H1 (cell line): ENCODE results near the gene CSNK1A1. TPM values are rescaled to one million over a fixed set of nuclear protein-coding genes. Genes with fewer than 3 reads are reported as not detected.

ENCODE experiments used
- ATF2 ChIP-seq: IDR thresholded peaks from 2 replicates; pipeline ENCODE4 v1.6.1; 2012; ENCODE audit warnings: low read length, inconsistent platforms
- JUND ChIP-seq: IDR thresholded peaks from 2 replicates; pipeline ENCODE4 v1.6.1; 2011; ENCODE audit warnings: mild to moderate bottlenecking, improper control_type of control experiment, low read length
- MAFK ChIP-seq: IDR thresholded peaks from 2 replicates; pipeline ENCODE4 v1.6.1; 2012; ENCODE audit warnings: low read depth, mild to moderate bottlenecking, improper control_type of control experiment, low read length
- NRF1 ChIP-seq: IDR thresholded peaks from 2 replicates; pipeline ENCODE4 v1.6.1; 2011; ENCODE audit warnings: mild to moderate bottlenecking, low read depth, low read length, improper control_type of control experiment
- SAP30 ChIP-seq: fragments of 300-600 bp; sonication (generic); IDR thresholded peaks from 2 replicates; pipeline ENCODE4 v1.7.1; 2012; ENCODE audit warnings: low read length, moderate library complexity, mild to moderate bottlenecking, inconsistent platforms; ENCODE audit not compliant: insufficient read depth, insufficient replicate concordance
- SIN3A ChIP-seq, 2 experiments: IDR thresholded peaks in 1 of 2; conservative IDR thresholded peaks in 1 of 2; 2 replicates each; pipeline ENCODE4 v1.6.1; 2011 to 2012; ENCODE audit warnings: low read length in 2 of 2, improper control_type of control experiment in 1 of 2, low read depth in 1 of 2, mild to moderate bottlenecking in 1 of 2
- SP2 ChIP-seq: IDR thresholded peaks from 2 replicates; pipeline ENCODE4 v1.6.1; 2012; ENCODE audit warnings: mild to moderate bottlenecking, low read length, inconsistent platforms
- polyA plus RNA-seq, 7 experiments: library from polyadenylated mRNA; depleted of rRNA in 3 of 7; stranded (reverse) in 5 of 7; unstranded in 2 of 7; fragments of >200 nt in 5 of 7; fragments of 200-250 nt in 2 of 7; gene quantifications; 1 replicate in 5 of 7; 2 replicates in 1 of 7; 4 replicates in 1 of 7; pipeline versions ENCODE4 v1.2.1 to v1.2.3, GENCODE V29; 2011 to 2013; ENCODE audit warnings: missing spikeins in 2 of 7, mixed read lengths in 2 of 7
- total RNA-seq: library from RNA; stranded (reverse); fragmentation: NEBNext Ultra II Directional; extraction: Animal tissue kit (Norgen Biotek cat#: 25700); gene quantifications from 2 replicates; pipeline ENCODE4 v1.2.1, GENCODE V29; 2021

The CSNK1A1 gene
- total and polyA plus RNA-seq, 2 of the 8 experiments (the other 6 are each of a cell fraction or from before 2014, with no cell fraction given), result 61.2 to 244 TPM

GRCh38 chr5:149493316-149493715, 57.9 kb downstream of the CSNK1A1 start (continued):
- TF ChIP-seq SP2 (no peak), MAFK (no peak), NRF1 (no peak), SAP30 (no peak), JUND (no peak), SIN3A (conservative IDR thresholded peaks at IDR 0.05 in 1 of 2, IDR thresholded peaks at IDR 0.05 in 1 of 2; ENCODE audit: low read depth in 1 of 2, low read length in 2 of 2) (no peak), ATF2 (no peak)
